Renal cortex interstitium (tissue), 11 donors: ENCODE measurements around the gene MAD1L1. TPM values are rescaled to one million over a fixed set of nuclear protein-coding genes. Genes with fewer than 3 reads are reported as not detected.
"Not testable (repeated sequence)": the region's sequence is repeated elsewhere in the genome, so short reads cannot be mapped to it uniquely, and the experiment has no call there.

Experiments
- DNase-seq, 11 donors: peaks; one replicate each; pipeline ENCODE4 v3.0.0-alpha.2; 2013; ENCODE audit warnings: low read depth in 9 of 11, low spot score in 4 of 11; ENCODE audit errors: extremely low read depth in 1 of 11
- polyA plus RNA-seq, 3 donors: library from polyadenylated mRNA; unstranded; fragments of 120-200 nt; gene quantifications; one replicate each; pipeline ENCODE4 v1.2.1, GENCODE V29; 2013; ENCODE audit not compliant: insufficient read length in 3 of 3

The MAD1L1 gene
- polyA plus RNA-seq, 3 donors, result 22.6 to 28.2 (median 26.3) TPM

GRCh38 chr7:1986366-1987083 lies 246.2 kb downstream of the MAD1L1 start:
- DNase-seq, result no peak

- no peak for DNase-seq
These were observed 246.8 kb downstream of the MAD1L1 start for GRCh38 chr7:1985936-1986335.

GRCh38 chr7:1985042-1985441 lies 247.7 kb downstream of the MAD1L1 start:
- DNase-seq, result no peak

GRCh38 chr7:1981878-1982230 lies 250.9 kb downstream of the MAD1L1 start:
- no peak for DNase-seq

- DNase-seq, result no peak
These were observed 251.4 kb downstream of the MAD1L1 start for GRCh38 chr7:1981201-1981877.

GRCh38 chr7:1979591-1980560 lies 252.9 kb downstream of the MAD1L1 start:
- DNase-seq, result no peak

GRCh38 chr7:1978656-1979590 lies 253.8 kb downstream of the MAD1L1 start:
- no peak for DNase-seq

GRCh38 chr7:1977876-1978441 lies 254.8 kb downstream of the MAD1L1 start:
- no peak for DNase-seq

- no peak for DNase-seq
These were observed 255.5 kb downstream of the MAD1L1 start for GRCh38 chr7:1977059-1977875.

- not testable (repeated sequence) for DNase-seq
These were observed 256.2 kb downstream of the MAD1L1 start for GRCh38 chr7:1976521-1976920.

- DNase-seq, result no peak
These were observed 257.2 kb downstream of the MAD1L1 start for GRCh38 chr7:1975581-1975980.

- DNase-seq, result no peak
These were observed 257.6 kb downstream of the MAD1L1 start for GRCh38 chr7:1975179-1975578.

- DNase-seq, result no peak
These were observed 258.2 kb downstream of the MAD1L1 start for GRCh38 chr7:1974290-1975101.

GRCh38 chr7:1973321-1974251 lies 259.2 kb downstream of the MAD1L1 start:
- no peak for DNase-seq

GRCh38 chr7:1972744-1973143 lies 260.0 kb downstream of the MAD1L1 start:
- no peak for DNase-seq
